Activated CD4-positive, alpha-beta memory T cell treated with anti-CD3 and anti-CD28 coated beads, Interleukin-2, amount 10 ng/mL, durations not matched to agents 7 days and 5 days (primary cell): ENCODE measurements around the gene DIPK1A. TPM values are rescaled to one million over a fixed set of nuclear protein-coding genes. Genes with fewer than 3 reads are reported as not detected.

Experiments
- CTCF ChIA-PET: fragments of 350-600 bp; sonication (Branson Sonifier 250); formaldehyde crosslinking; loops from one replicate; lab custom pipeline; 2021; ENCODE audit warnings: antibody characterized with exemption, inconsistent platforms; lab: Charles Lee
- POLR2A ChIA-PET: fragments of 350-600 bp; sonication (Branson Sonifier 250); formaldehyde crosslinking; loops from one replicate; lab custom pipeline; 2021; ENCODE audit warnings: antibody characterized with exemption; lab: Charles Lee
- DNase-seq: peaks from one replicate; pipeline ENCODE4 v3.0.0-alpha.2; 2020
- H3K27ac Mint-ChIP-seq: one replicate; pipeline ENCODE4 v1.8.0; 2021; ENCODE audit warnings: mild to moderate bottlenecking, mixed read lengths
- H3K27me3 Mint-ChIP-seq: one replicate; pipeline ENCODE4 v1.8.0; 2021; ENCODE audit warnings: mixed read lengths
- H3K36me3 Mint-ChIP-seq: one replicate; pipeline ENCODE4 v1.8.0; 2021; ENCODE audit warnings: low read depth, mixed read lengths
- H3K4me1 Mint-ChIP-seq: one replicate; pipeline ENCODE4 v1.8.0; 2021; ENCODE audit warnings: mixed read lengths
- H3K4me3 Mint-ChIP-seq: one replicate; pipeline ENCODE4 v1.8.0; 2021; ENCODE audit warnings: mild to moderate bottlenecking, mixed read lengths
- H3K9me3 Mint-ChIP-seq: one replicate; pipeline ENCODE4 v1.8.0; 2021; ENCODE audit warnings: mixed read lengths
- total RNA-seq, 2 experiments: library from RNA; stranded (reverse); gene quantifications; one replicate each; pipeline ENCODE4 v1.2.3, GENCODE V29; 2021

Gene DIPK1A
- total RNA-seq, 2 experiments from 2014 or later = 12.7 to 17.2 TPM

DNA sequence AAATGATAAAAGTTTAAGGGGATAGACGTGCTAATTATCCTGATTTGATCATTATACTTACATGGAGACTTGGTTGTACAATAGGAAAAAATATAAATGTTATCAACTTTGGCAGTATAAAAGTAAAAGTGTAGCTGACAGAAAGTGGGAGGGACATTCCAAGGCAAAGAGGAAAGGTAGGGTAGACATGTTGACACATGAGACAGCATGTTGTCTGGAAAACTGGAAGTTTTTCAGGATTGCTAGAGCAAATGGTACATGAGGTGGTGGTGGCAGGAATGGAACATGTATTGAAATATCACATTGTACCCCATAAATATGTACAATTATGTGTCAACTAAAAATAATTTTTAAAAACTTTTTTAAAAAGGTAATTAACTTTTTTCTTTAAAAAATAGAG, 13.2 kb downstream of the DIPK1A start:
- Mint-ChIP-seq H3K9me3 (no peaks in the 10 kb centered on the region), H3K36me3 (no peaks in the 10 kb centered on the region), H3K27me3 (no peaks in the 10 kb centered on the region), H3K27ac (no peak overlapping the region), H3K4me1 (peaks cover 17% of the 10 kb centered on the region), H3K4me3 (no peak overlapping the region)
- POLR2A ChIA-PET = interaction anchor here (0.9 to 6.9 kb wide), 4 partner anchors 8 to 33 kb away, joined by 3 to 59 read pairs (median 4); partner anchors contain the start of gene DIPK1A
- CTCF ChIA-PET = interaction anchor here (7.4 kb wide), 1 partner anchor 12 kb away, joined by 63 read pairs; the partner anchor contains the start of gene DIPK1A
- no peak for DNase-seq

DNA sequence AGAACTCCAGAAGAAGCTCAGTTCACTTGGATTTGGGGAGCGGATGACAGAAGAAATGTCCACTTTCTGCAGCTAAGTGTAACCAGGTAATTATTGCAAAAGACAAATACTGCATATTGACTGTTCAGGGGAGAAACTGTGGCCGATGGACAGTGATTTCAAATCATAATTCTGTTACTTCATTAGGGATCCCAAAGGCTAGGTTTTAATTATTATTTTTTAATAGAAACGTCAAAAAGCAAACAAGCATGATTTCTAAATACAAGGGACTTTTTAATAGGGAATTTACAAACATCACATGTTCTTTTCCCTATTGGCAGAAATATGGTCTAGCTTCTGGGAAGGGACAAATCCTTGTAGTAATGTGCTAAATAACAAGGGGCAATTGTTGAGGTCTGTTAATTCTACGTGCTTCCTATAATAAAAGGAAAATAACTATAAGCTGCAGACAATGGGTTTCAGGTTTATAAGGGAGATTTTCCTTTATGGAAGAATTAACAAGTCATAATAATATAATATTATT, 15.5 kb downstream of the DIPK1A start:
- Mint-ChIP-seq H3K27me3 (no peaks in the 10 kb centered on the region), H3K27ac (no peak overlapping the region), H3K9me3 (no peaks in the 10 kb centered on the region), H3K36me3 (no peaks in the 10 kb centered on the region), H3K4me1 (peaks cover 31% of the 10 kb centered on the region), H3K4me3 (no peak overlapping the region)
- ChIA-PET CTCF (interaction anchor here (0.9 to 2.3 kb wide), 4 partner anchors 12 to 114 kb away, joined by 3 to 6 read pairs (median 4); partner anchors contain the start of gene RPL5), POLR2A (interaction anchor here (1.1 to 1.6 kb wide), 2 partner anchors 10 to 15 kb away, joined by 4 read pairs; partner anchors contain the start of gene DIPK1A)
- no peak for DNase-seq

DNA sequence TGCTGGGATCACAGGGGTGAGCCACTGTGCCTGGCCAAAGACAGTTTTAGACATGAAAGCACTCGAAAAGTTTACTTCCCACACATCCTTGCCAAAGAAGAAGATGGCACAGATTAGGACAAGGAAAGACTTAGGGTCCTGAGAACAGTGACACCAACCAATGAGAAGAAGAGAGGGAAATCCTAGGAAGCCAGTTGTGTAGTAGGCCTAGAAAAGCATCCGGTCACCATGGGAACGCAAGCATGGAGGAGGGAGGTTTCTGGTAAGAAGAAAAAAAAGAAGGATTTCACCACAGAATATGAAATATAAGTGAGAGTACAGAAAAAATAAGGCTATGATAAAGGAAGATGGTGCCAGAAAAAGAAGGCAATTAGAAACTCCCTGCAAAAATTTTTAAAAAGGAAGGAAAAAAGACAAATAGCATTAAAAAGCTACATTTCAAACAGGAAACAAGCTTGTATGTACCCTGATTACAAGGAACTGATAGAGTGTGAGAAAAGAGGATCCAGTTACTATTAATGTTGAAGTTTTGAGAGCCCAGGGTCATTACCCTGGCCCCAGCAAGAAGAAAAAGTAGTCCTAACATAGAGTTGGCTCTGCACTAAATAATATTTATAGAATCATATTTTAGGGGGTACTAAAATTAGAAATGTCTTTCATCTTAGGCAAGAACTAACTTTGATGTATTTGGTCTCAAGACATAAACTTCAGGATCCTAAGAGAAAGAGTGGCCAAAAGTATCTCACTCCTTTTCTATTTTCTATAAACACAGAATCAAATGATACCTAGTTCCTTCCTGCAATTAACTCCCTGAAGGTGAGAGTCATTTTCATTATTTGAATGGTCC, 16.1 kb downstream of the DIPK1A start:
- no peak overlapping the region for H3K4me3 Mint-ChIP-seq
- H3K27ac Mint-ChIP-seq = no peak overlapping the region
- POLR2A ChIA-PET = interaction anchor here (1.1 to 1.6 kb wide), 3 partner anchors 11 to 17 kb away, joined by 4 read pairs; partner anchors contain the start of gene DIPK1A
- no peak for DNase-seq
- H3K9me3 Mint-ChIP-seq = no peaks in the 10 kb centered on the region
- CTCF ChIA-PET = interaction anchor here (0.9 to 2.3 kb wide), 6 partner anchors 13 to 113 kb away, joined by 3 to 6 read pairs (median 4); partner anchors contain the start of gene RPL5
- H3K36me3 Mint-ChIP-seq = no peaks in the 10 kb centered on the region
- H3K27me3 Mint-ChIP-seq = no peaks in the 10 kb centered on the region
- H3K4me1 Mint-ChIP-seq = peaks cover 37% of the 10 kb centered on the region

DNA sequence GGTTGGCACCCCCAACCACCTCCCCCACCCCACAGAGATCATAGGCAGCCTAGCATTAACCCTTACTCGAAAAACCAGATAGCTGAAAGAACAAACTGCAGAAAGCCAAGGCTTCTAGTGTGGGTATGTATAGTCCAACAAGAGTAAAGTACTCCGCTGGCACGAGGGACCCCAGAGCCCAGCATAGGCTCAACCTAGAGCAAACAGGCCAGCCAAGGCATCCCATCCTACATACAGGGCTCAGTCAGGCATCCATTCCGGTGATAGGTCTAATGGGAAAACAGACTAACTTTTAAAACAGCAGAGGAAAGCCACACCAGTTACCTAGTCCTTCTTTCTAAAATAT, 17.8 kb downstream of the DIPK1A start:
- H3K36me3 Mint-ChIP-seq = no peaks in the 10 kb centered on the region
- H3K27me3 Mint-ChIP-seq = no peaks in the 10 kb centered on the region
- ChIA-PET POLR2A (no interaction called here), CTCF (interaction anchor here (0.6 to 2.2 kb wide), 3 partner anchors 17 to 87 kb away, joined by 3 to 6 read pairs (median 5); no protein-coding TSS in a partner anchor)
- H3K9me3 Mint-ChIP-seq = no peaks in the 10 kb centered on the region
- DNase-seq = no peak
- H3K27ac Mint-ChIP-seq = no peak overlapping the region
- no peak overlapping the region for H3K4me3 Mint-ChIP-seq
- H3K4me1 Mint-ChIP-seq = peaks cover 40% of the 10 kb centered on the region

DNA sequence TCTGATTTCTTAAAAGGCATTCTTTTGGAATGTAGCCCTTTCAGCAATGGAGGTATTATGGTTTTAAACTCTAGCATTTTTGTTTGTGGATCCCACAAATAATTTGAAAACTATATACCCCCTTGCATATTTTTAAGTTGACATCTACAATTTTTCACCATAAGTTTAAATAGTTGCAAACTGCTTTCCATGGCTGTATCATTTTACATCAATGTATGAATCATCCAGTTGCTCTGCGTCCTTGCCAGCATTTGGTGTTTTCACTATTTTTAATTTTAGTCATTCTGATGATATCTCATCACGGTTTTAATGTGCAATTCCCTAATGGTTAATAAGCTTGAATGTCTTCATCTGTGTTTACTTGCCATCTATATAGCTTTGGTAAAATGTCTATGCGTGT, 20.7 kb downstream of the DIPK1A start:
- Mint-ChIP-seq H3K9me3 (no peaks in the 10 kb centered on the region), H3K4me1 (peaks cover 39% of the 10 kb centered on the region), H3K27me3 (no peaks in the 10 kb centered on the region), H3K27ac (no peak overlapping the region), H3K4me3 (no peak overlapping the region), H3K36me3 (no peaks in the 10 kb centered on the region)
- DNase-seq = no peak
- POLR2A ChIA-PET = no interaction called here
- CTCF ChIA-PET = interaction anchor here (1.1 to 2.6 kb wide), 2 partner anchors 54 to 81 kb away, joined by 3 to 7 read pairs; no protein-coding TSS in a partner anchor

DNA sequence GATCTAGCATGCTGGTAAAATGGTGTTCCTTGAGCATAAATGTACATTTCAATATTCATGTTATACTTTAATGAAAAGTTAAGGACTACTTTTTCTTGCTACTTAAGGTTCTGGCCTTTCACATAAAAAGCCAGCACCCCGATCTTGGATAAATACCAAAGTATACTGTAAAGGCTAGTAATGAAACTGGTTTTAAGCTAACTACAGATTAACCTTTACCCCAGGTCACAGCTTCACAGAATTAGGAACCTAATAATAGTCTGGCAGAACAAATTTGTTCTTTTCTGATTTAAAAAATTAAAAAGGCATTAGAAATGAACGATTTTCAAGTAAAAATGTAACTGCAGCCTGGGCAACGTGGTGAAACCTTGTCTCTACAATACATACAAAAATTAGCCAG, 23.5 kb downstream of the DIPK1A start:
- ChIA-PET CTCF (no interaction called here), POLR2A (no interaction called here)
- Mint-ChIP-seq H3K27ac (no peak overlapping the region), H3K27me3 (no peaks in the 10 kb centered on the region), H3K4me1 (peaks cover 33% of the 10 kb centered on the region), H3K9me3 (no peaks in the 10 kb centered on the region), H3K36me3 (no peaks in the 10 kb centered on the region), H3K4me3 (no peak overlapping the region)
- DNase-seq = no peak

DNA sequence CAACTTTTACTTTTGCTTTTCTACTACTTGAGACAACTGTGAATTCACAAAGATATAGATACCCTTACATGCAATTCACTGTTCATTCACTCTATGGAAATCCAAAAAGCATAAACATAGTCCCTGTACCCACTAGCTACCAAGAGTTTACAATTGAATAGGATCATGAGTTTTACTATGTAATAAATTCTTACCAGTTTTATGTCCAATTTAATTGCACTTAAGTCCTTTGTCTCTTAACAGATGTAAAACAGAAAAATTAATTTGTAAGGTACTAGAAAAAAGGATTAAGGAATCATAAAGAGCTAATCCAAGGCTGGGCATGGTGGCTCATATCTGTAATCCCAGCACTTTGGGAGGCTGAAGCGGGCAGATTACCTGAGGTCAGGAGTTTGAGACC, 24.4 kb downstream of the DIPK1A start:
- no peaks in the 10 kb centered on the region for H3K9me3 Mint-ChIP-seq
- CTCF ChIA-PET = interaction anchor here (1.6 to 1.8 kb wide), 2 partner anchors 13 to 78 kb away, joined by 4 to 8 read pairs; no protein-coding TSS in a partner anchor
- POLR2A ChIA-PET = no interaction called here
- H3K27me3 Mint-ChIP-seq = no peaks in the 10 kb centered on the region
- H3K36me3 Mint-ChIP-seq = no peaks in the 10 kb centered on the region
- H3K27ac Mint-ChIP-seq = no peak overlapping the region
- H3K4me3 Mint-ChIP-seq = no peak overlapping the region
- DNase-seq = no peak
- peaks cover 31% of the 10 kb centered on the region for H3K4me1 Mint-ChIP-seq

DNA sequence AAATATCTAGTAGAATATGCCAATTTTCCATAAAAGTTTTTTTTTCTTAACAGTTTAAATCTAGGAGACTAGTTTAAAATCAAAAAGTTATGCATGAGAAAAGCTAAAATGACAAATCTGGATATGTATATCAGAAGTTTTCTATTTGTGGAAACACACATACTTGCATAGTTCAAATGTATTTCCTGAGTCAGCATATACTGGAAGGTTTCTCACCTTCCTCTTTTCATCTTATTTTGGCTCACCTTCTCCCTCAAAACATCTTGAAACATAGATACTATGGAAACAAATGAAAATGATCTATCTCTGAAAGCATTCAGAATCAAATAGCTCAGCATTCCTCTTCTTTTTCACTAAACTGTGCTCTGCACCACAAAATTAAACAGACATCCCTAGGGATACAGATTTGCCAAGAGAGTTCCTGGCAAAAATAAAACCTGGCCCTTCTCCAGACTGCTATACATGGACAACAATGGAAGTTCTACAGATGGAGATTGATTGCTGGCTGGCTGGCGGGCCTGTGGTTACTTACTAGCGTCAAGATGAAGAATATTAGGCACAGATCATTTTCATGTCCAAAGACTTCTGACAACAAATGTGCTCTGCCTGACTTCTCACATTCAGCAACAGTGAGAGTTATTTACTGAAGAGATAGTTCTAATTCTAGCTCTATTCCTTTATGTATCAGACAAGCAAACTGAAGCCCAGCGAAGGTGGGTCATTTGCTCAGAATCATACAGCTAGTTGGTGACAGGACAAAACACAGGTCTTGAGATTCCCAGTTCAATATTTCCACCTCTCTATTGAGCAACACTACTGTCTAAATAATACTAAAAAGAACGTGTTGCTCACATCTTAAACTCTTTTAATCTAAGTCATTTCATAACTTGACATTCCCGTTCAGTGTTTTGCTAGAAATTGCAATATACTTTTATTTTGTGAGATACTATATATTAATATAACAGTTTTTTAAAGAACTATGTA, 26.6 kb downstream of the DIPK1A start:
- Mint-ChIP-seq H3K27me3 (no peaks in the 10 kb centered on the region), H3K4me1 (peaks cover 21% of the 10 kb centered on the region), H3K9me3 (no peaks in the 10 kb centered on the region), H3K4me3 (no peak overlapping the region), H3K36me3 (no peaks in the 10 kb centered on the region), H3K27ac (no peak overlapping the region)
- ChIA-PET POLR2A (no interaction called here), CTCF (interaction anchor here (1.8 kb wide), 1 partner anchor 76 kb away, joined by 8 read pairs; no protein-coding TSS in a partner anchor)
- no peak for DNase-seq

DNA sequence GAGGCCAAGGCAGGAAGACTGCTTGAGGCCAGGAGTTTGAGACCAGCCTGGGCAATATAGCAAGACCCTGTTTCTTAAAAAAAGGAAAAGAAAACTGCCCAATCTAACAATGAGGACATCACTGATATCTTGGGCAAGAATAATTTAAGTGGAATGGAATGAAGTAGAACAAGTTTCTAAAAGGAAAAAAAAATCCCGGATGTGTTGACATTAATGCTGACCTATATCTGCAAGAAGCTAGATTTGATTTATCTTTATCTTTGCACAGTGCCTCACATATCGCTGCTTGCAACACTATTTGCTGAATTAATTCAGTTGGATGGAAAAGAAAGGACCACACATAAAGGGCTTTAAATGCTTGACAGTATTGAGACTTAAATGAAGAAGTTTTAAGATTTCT, 27.8 kb downstream of the DIPK1A start:
- ChIA-PET CTCF (interaction anchor here (0.6 kb wide), 1 partner anchor 576 kb away, joined by 3 read pairs; no protein-coding TSS in a partner anchor), POLR2A (no interaction called here)
- Mint-ChIP-seq H3K4me1 (peaks cover 27% of the 10 kb centered on the region), H3K36me3 (peaks cover 5% of the 10 kb centered on the region), H3K9me3 (no peaks in the 10 kb centered on the region), H3K27me3 (no peaks in the 10 kb centered on the region), H3K4me3 (no peak overlapping the region), H3K27ac (no peak overlapping the region)
- no peak for DNase-seq

DNA sequence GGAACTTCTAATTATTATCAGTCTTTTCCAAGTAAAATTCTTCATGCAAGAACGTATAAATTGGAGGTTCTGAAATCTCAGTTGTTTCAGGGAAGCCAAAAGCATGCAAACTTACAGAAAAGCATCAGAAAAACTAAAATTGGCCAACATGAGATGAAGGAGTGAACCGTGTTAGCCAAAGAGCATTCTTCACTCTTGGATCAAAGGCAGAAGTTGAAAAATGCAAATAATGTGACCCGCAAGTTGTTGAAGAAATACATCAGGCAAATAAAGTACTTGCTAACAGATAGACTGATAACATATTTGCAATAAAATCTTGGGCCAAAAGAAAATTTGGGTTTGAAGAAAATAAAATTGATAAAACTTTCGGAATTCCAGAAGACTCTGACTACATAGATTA, 29.6 kb downstream of the DIPK1A start:
- CTCF ChIA-PET = no interaction called here
- POLR2A ChIA-PET = no interaction called here
- Mint-ChIP-seq H3K4me1 (peaks cover 26% of the 10 kb centered on the region), H3K36me3 (peaks cover 5% of the 10 kb centered on the region), H3K4me3 (no peak overlapping the region), H3K9me3 (no peaks in the 10 kb centered on the region), H3K27me3 (no peaks in the 10 kb centered on the region), H3K27ac (no peak overlapping the region)
- DNase-seq = no peak

DNA sequence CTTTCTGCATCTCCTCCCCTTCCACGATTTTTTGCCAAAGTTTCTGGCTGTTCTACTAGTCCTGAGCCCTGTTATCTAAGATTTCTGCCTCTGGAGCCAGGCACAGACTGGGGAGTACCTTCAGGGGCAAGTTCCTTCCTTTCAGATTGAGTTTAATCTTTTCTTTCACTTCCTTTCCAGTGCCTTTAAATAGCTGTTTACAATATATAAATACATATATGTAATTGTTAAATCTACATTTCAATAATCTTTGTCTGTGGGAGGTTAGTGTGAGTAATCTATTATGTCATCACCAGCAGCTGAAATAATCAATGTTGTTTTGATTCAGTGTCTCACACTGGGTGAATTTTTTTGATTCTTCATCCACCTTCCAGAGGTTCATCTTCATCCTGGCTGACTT, 31.8 kb downstream of the DIPK1A start:
- CTCF ChIA-PET = no interaction called here
- Mint-ChIP-seq H3K36me3 (peaks cover 5% of the 10 kb centered on the region), H3K27ac (no peak overlapping the region), H3K9me3 (no peaks in the 10 kb centered on the region), H3K4me3 (no peak overlapping the region), H3K27me3 (no peaks in the 10 kb centered on the region), H3K4me1 (peaks cover 20% of the 10 kb centered on the region)
- POLR2A ChIA-PET = no interaction called here
- no peak for DNase-seq

DNA sequence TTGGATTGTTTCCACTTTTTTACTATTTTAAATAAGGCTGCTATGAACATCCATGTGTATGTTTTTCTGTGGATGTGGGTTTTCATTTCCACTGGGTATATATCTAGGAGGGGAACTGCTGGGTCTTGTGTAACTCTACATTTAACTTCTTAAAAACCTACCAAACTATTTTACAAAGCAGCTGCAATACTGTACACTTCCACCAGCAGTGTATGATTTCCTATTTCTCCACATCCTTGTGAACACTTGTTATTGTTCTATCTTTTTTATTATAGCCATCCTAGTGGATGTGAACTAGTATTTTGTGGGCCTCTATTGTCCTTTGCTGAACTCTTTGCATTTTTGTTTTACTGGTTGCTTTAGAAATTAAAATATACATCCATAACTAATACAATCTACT, 33.4 kb downstream of the DIPK1A start:
- no peak for DNase-seq
- POLR2A ChIA-PET = interaction anchor here (1.8 kb wide), 1 partner anchor 34 kb away, joined by 4 read pairs; the partner anchor contains the start of gene DIPK1A
- H3K27ac Mint-ChIP-seq = no peak overlapping the region
- H3K27me3 Mint-ChIP-seq = no peaks in the 10 kb centered on the region
- peaks cover 5% of the 10 kb centered on the region for H3K36me3 Mint-ChIP-seq
- CTCF ChIA-PET = interaction anchor here (0.7 kb wide), 1 partner anchor 32 kb away, joined by 4 read pairs; no protein-coding TSS in a partner anchor
- H3K4me1 Mint-ChIP-seq = peaks cover 16% of the 10 kb centered on the region
- H3K9me3 Mint-ChIP-seq = no peaks in the 10 kb centered on the region
- no peak overlapping the region for H3K4me3 Mint-ChIP-seq
